H1 (cell line): ENCODE data around the gene GAS2L1. TPM values are rescaled to one million over a fixed set of nuclear protein-coding genes. Genes with fewer than 3 reads are reported as not detected.

Source experiments
- ASH2L ChIP-seq: fragments of 200-600, 300-600 bp; sonication (generic); IDR thresholded peaks from one replicate; pipeline ENCODE4 v1.7.1; 2017; ENCODE audit warnings: low read length
- ATF2 ChIP-seq: IDR thresholded peaks from 2 replicates; pipeline ENCODE4 v1.6.1; 2012; ENCODE audit warnings: low read length, inconsistent platforms
- BRCA1 ChIP-seq: IDR thresholded peaks from 2 replicates; pipeline ENCODE4 v1.6.1; 2012; ENCODE audit warnings: low read depth, low read length, improper control_type of control experiment
- FOSL1 ChIP-seq: IDR thresholded peaks from 2 replicates; pipeline ENCODE4 v1.6.1; 2011; ENCODE audit warnings: mild to moderate bottlenecking, low read depth, low read length, moderate library complexity; ENCODE audit not compliant: insufficient read depth
- SIX5 ChIP-seq: IDR thresholded peaks from 2 replicates; pipeline ENCODE4 v1.6.1; 2011; ENCODE audit warnings: mild to moderate bottlenecking, low read depth, low read length
- TEAD4 ChIP-seq: IDR thresholded peaks from 2 replicates; pipeline ENCODE4 v1.6.1; 2012; ENCODE audit warnings: low read depth, low read length, inconsistent platforms, mixed read lengths
- polyA plus RNA-seq, 7 experiments: library from polyadenylated mRNA; depleted of rRNA in 3 of 7; stranded (reverse) in 5 of 7; unstranded in 2 of 7; fragments of >200 nt in 5 of 7; fragments of 200-250 nt in 2 of 7; gene quantifications; 1 replicate in 5 of 7; 2 replicates in 1 of 7; 4 replicates in 1 of 7; pipeline versions ENCODE4 v1.2.1 to v1.2.3, GENCODE V29; 2011 to 2013; ENCODE audit warnings: missing spikeins in 2 of 7, mixed read lengths in 2 of 7
- total RNA-seq: library from RNA; stranded (reverse); fragmentation: NEBNext Ultra II Directional; extraction: Animal tissue kit (Norgen Biotek cat#: 25700); gene quantifications from 2 replicates; pipeline ENCODE4 v1.2.1, GENCODE V29; 2021

Gene GAS2L1
- total and polyA plus RNA-seq, 2 of the 8 experiments (the other 6 are each of a cell fraction or from before 2014, with no cell fraction given): 3.6 to 10.1 TPM

GRCh38 chr22:29308791-29309262 is 2.4 kb downstream of the GAS2L1 start (continued):
- TF ChIP-seq ATF2 (no peak), FOSL1 (no peak), BRCA1 (no peak), SIX5 (no peak), TEAD4 (no peak), ASH2L (no peak)
